GM12878 (cell line): ENCODE data around the gene AVP. TPM values are rescaled to one million over a fixed set of nuclear protein-coding genes. Genes with fewer than 3 reads are reported as not detected.

Experiments used
- ATAC-seq: fragments of 200-7000 bp; cut with Tn5 transposase; 3 replicates; pipeline ENCODE4 v1.9.1; 2020; ENCODE audit warnings: mild to moderate bottlenecking, moderate library complexity
- BruUV-seq: library from RNA; stranded (reverse); fragments of 400-500 nt; replicated peaks from 2 replicates; lab custom pipeline; 2021; lab: Mats Ljungman, UMichigan
- CTCF ChIA-PET: fragments of 300-600 bp; sonication (Branson Sonifier 250); formaldehyde crosslinking; extraction: SDS; loops from one replicate; lab custom pipeline; 2021; ENCODE audit warnings: inconsistent platforms; lab: Yijun Ruan, JAX
- POLR2A ChIA-PET: fragments of 350-600 bp; formaldehyde crosslinking; extraction: SDS; loops from one replicate; lab custom pipeline; 2021; ENCODE audit warnings: inconsistent platforms; lab: Charles Lee
- RAD21 ChIA-PET: fragments of 300-600 bp; sonication (Branson Sonifier 250); formaldehyde crosslinking; loops from one replicate; lab custom pipeline; 2023; ENCODE audit warnings: antibody characterized with exemption; ENCODE audit not compliant: unreplicated experiment; lab: Charles Lee
- SMC1A ChIA-PET: fragments of 300-600 bp; sonication (Branson Sonifier 250); formaldehyde crosslinking; loops from one replicate; lab custom pipeline; 2023; ENCODE audit not compliant: unreplicated experiment, uncharacterized antibody; lab: Charles Lee
- DNase-seq: peaks from one replicate; pipeline ENCODE4 v3.0.0-alpha.2; 2011; ENCODE audit warnings: low read depth, low spot score
- FAIRE-seq: peaks from 3 replicates; lab custom pipeline; 2011; peaks lifted over from hg19 to GRCh38; lab: Jason Lieb, UNC
- H2AFZ ChIP-seq: 2 replicates; pipeline ENCODE4 v1.6.0; 2011; ENCODE audit warnings: low read depth, low read length, control low read depth; ENCODE audit not compliant: control insufficient read depth
- H3K27ac ChIP-seq: 2 replicates; pipeline ENCODE4 v1.5.1; 2011; ENCODE audit warnings: control low read depth; ENCODE audit not compliant: control insufficient read depth, insufficient read depth
- H3K27me3 ChIP-seq, 2 experiments: replicated peaks in 1 of 2; 2 replicates each; pipeline versions ENCODE4 v1.6.0 to v1.6.1; 2011; ENCODE audit warnings: low read length in 1 of 2; ENCODE audit not compliant: control insufficient read depth in 2 of 2, insufficient read depth in 2 of 2
- H3K36me3 ChIP-seq, 2 experiments: 2 replicates each; pipeline ENCODE4 v1.5.1; 2011; ENCODE audit warnings: low read length in 1 of 2; ENCODE audit not compliant: control insufficient read depth in 2 of 2, insufficient read depth in 2 of 2
- H3K4me1 ChIP-seq: 2 replicates; pipeline ENCODE4 v1.6.1; 2011; ENCODE audit warnings: mild to moderate bottlenecking, low read length, moderate library complexity, mixed read lengths; ENCODE audit not compliant: control insufficient read depth, insufficient read depth
- H3K4me2 ChIP-seq: 2 replicates; pipeline ENCODE4 v1.6.0; 2011; ENCODE audit warnings: control low read depth; ENCODE audit not compliant: control insufficient read depth, insufficient read depth
- H3K4me3 ChIP-seq: fragments of 200-600 bp; sonication (generic); 2 replicates; pipeline ENCODE4 v1.5.1; 2016
- H3K79me2 ChIP-seq: 2 replicates; pipeline ENCODE4 v1.6.0; 2011; ENCODE audit warnings: low read length; ENCODE audit not compliant: control insufficient read depth, insufficient read depth
- H3K9ac ChIP-seq: 2 replicates; pipeline ENCODE4 v1.8.0; 2011; ENCODE audit warnings: low read length, control low read depth, mixed read lengths; ENCODE audit not compliant: control insufficient read depth, insufficient read depth
- H3K9me3 ChIP-seq: replicated peaks from 3 replicates; pipeline ENCODE4 v1.5.1; 2011; ENCODE audit warnings: mild to moderate bottlenecking, low read length; ENCODE audit not compliant: control insufficient read depth, insufficient read depth
- H4K20me1 ChIP-seq: 2 replicates; pipeline ENCODE4 v1.6.0; 2011; ENCODE audit not compliant: control insufficient read depth, insufficient read depth
- ASH2L ChIP-seq: fragments of 300-600, 200-600 bp; sonication (generic); IDR thresholded peaks from 2 replicates; pipeline ENCODE4 v1.6.1; 2017; ENCODE audit warnings: low read depth, mild to moderate bottlenecking, borderline replicate concordance
- CBFB ChIP-seq: IDR thresholded peaks from 2 replicates; pipeline ENCODE4 v1.6.1; 2016; ENCODE audit warnings: antibody characterized with exemption, low read depth
- CBX5 ChIP-seq: sonication (generic); IDR thresholded peaks from 2 replicates; pipeline ENCODE4 v1.6.1; 2016; ENCODE audit warnings: low read depth, moderate library complexity, mild to moderate bottlenecking, inconsistent platforms
- EGR1 ChIP-seq, 2 experiments: IDR thresholded peaks; 1 replicate in 1 of 2; 2 replicates in 1 of 2; pipeline ENCODE4 v1.6.1; 2011 to 2012; ENCODE audit warnings: low read depth in 2 of 2, low read length in 2 of 2, borderline replicate concordance in 1 of 2, mild to moderate bottlenecking in 1 of 2, moderate library complexity in 1 of 2
- FOXM1 ChIP-seq: IDR thresholded peaks from 2 replicates; pipeline ENCODE4 v1.6.1; 2012; ENCODE audit warnings: low read depth, mild to moderate bottlenecking, inconsistent platforms, low read length, moderate library complexity
- IKZF2 ChIP-seq, 2 experiments: fragments of 450-650 bp; IDR thresholded peaks; 2 replicates each; pipeline ENCODE4 v1.6.1; 2017; ENCODE audit warnings: mild to moderate bottlenecking in 2 of 2, moderate library complexity in 2 of 2
- LARP7 ChIP-seq: fragments of 450-650 bp; IDR thresholded peaks from 2 replicates; pipeline ENCODE4 v1.6.1; 2017; ENCODE audit warnings: mild to moderate bottlenecking
- POLR2A ChIP-seq: IDR thresholded peaks from 2 replicates; pipeline ENCODE4 v1.6.1; 2011; ENCODE audit warnings: low read depth, mild to moderate bottlenecking, low read length
- SMAD5 ChIP-seq: IDR thresholded peaks from 2 replicates; pipeline ENCODE4 v1.6.1; 2016; ENCODE audit warnings: antibody characterized with exemption, low read depth
- SREBF2 ChIP-seq: IDR thresholded peaks from 2 replicates; pipeline ENCODE4 v1.6.1; 2012; ENCODE audit warnings: mild to moderate bottlenecking, low read length
- TCF12 ChIP-seq: IDR thresholded peaks from 2 replicates; pipeline ENCODE4 v1.6.1; 2011; ENCODE audit warnings: low read depth, mild to moderate bottlenecking, low read length
- ZBED1 ChIP-seq: IDR thresholded peaks from 2 replicates; pipeline ENCODE4 v1.6.1; 2016; ENCODE audit warnings: borderline replicate concordance
- ZSCAN29 ChIP-seq: fragments of 450-650 bp; IDR thresholded peaks from 2 replicates; pipeline ENCODE4 v1.6.1; 2017; ENCODE audit warnings: mild to moderate bottlenecking, moderate library complexity
- WGBS: methylation state at CpG from one replicate; pipeline ENCODE4 v1.1.6; 2016; ENCODE audit warnings: low lambda C conversion rate; ENCODE audit not compliant: insufficient replicate concordance, insufficient coverage; ENCODE audit errors: missing lambda C conversion rate; 5-methylcytosine and 5-hydroxymethylcytosine counted together
- in situ Hi-C: fragments of 300-500 bp; cut with MboI; formaldehyde crosslinking; loops from 9 replicates; pipeline ENCODE4 v1.14.3; 2018; ENCODE audit warnings: mixed read lengths
- intact Hi-C: fragments of 100-400 bp; cut with micrococcal nuclease; formaldehyde crosslinking; loops from one replicate; pipeline ENCODE4 v1.14.2; 2022; ENCODE audit not compliant: unreplicated experiment
- polyA plus RNA-seq, 11 experiments: library from polyadenylated mRNA; depleted of rRNA in 4 of 11; unstranded in 6 of 11; stranded (reverse) in 5 of 11; fragments of >200 nt; fragmentation: Nextera tagmentation in 4 of 11; fragmentation: Illumina TruSeq in 1 of 11; extraction: Ambion mirVana in 4 of 11; extraction: Trizol in 1 of 11; gene quantifications; 1 replicate in 1 of 11; 2 replicates in 10 of 11; pipeline versions ENCODE4 v1.2.1 to v1.2.3, GENCODE V29; 2011 to 2016; ENCODE audit warnings: inconsistent platforms in 2 of 11, missing spikeins in 2 of 11, low read depth in 1 of 11
- total RNA-seq, 4 experiments: library from RNA; depleted of rRNA in 3 of 4; stranded (reverse); fragments of >200 nt in 3 of 4; fragmentation: Illumina TruSeq in 1 of 4; extraction: Trizol in 1 of 4; gene quantifications; 2 replicates each; pipeline versions ENCODE4 v1.2.1 to v1.2.3, GENCODE V29; 2013 to 2021
- TF ChIP-seq, protein P1 (sequence below): fragments of 450-650 bp; IDR thresholded peaks from 2 replicates; pipeline ENCODE4 v1.6.1; 2017; ENCODE audit warnings: low read depth, mild to moderate bottlenecking, moderate library complexity
- TF ChIP-seq, protein P2 (sequence below): IDR thresholded peaks from 2 replicates; pipeline ENCODE4 v1.6.1; 2011; ENCODE audit warnings: low read depth, mild to moderate bottlenecking, low read length, moderate library complexity, borderline replicate concordance; ENCODE audit errors: extremely low read depth

The AVP gene
- total and polyA plus RNA-seq, 10 of the 15 experiments (the other 5 are each of a cell fraction or from before 2014, with no cell fraction given), result not detected

DNA sequence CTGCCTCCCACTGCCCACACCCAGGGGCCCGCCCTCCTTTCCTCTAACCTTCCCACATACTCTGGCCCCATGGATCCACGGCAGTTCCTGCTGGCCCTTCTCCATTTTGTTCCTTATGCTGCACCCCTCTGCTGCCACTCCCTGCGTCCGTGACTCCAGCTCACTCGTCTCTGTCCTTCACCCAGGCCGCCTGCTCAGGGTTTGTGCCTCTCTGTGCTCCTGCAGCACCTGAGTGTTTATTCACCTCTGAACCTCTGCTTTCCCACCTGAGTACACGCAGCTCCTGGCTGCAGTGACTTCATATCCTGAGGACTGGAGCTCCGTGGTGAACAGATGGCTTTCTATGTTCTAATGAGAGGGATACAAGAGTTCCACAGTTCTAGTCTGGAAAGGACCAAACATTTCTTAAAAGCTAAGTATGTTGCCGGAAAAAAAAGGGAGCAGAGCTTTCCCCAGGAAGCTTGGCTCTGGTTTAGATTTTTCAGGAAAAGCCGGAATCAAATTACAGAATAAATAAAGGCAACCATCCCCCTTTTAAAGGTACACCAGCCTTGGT is 42.6 kb downstream of the AVP start:
- Histone ChIP-seq H3K27me3 (no peaks in the 10 kb centered on the region), H4K20me1 (no peaks in the 10 kb centered on the region; the same call in 1 of the 2 replicates), H3K9ac (no peak overlapping the region), H3K36me3 (peaks cover 8 to 11% of the 10 kb centered on the region in 2 experiments; a peak in 3 of 4 replicates), H3K9me3 (no peaks in the 10 kb centered on the region), H3K4me1 (no peaks in the 10 kb centered on the region; the same call in 1 of the 2 replicates), H3K79me2 (peaks cover 8% of the 10 kb centered on the region), H3K27ac (no peak overlapping the region), H2AFZ (no peak overlapping the region), H3K4me2 (no peak overlapping the region), H3K4me3 (no peak overlapping the region)
- no peak for DNase-seq
- SMC1A ChIA-PET, result interaction anchor here (0.6 kb wide), 1 partner anchor 790 kb away, joined by 3 read pairs; no protein-coding TSS in a partner anchor
- RAD21 ChIA-PET, result no interaction called here
- intact Hi-C loops (loop anchor here (10.0 kb wide), 1 partner anchor 163 kb away; the partner anchor contains the start of genes DDRGK1 and ITPA), in situ Hi-C loops (no loop called here)
- CTCF ChIA-PET, result no interaction called here
- no peak for FAIRE-seq
- TF ChIP-seq, protein P1, sequence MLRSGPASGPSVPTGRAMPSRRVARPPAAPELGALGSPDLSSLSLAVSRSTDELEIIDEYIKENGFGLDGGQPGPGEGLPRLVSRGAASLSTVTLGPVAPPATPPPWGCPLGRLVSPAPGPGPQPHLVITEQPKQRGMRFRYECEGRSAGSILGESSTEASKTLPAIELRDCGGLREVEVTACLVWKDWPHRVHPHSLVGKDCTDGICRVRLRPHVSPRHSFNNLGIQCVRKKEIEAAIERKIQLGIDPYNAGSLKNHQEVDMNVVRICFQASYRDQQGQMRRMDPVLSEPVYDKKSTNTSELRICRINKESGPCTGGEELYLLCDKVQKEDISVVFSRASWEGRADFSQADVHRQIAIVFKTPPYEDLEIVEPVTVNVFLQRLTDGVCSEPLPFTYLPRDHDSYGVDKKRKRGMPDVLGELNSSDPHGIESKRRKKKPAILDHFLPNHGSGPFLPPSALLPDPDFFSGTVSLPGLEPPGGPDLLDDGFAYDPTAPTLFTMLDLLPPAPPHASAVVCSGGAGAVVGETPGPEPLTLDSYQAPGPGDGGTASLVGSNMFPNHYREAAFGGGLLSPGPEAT, result no peak
- TF ChIP-seq POLR2A, result 0 out of 2 replicates have a peak, but pooled peaks have one; percentile 10
- WGBS, result 95% methylated on average over 10 of the region's 10 CpGs
- no TSS peak for BruUV-seq
- POLR2A ChIA-PET, result no interaction called here
- ATAC-seq, result no peak

DNA sequence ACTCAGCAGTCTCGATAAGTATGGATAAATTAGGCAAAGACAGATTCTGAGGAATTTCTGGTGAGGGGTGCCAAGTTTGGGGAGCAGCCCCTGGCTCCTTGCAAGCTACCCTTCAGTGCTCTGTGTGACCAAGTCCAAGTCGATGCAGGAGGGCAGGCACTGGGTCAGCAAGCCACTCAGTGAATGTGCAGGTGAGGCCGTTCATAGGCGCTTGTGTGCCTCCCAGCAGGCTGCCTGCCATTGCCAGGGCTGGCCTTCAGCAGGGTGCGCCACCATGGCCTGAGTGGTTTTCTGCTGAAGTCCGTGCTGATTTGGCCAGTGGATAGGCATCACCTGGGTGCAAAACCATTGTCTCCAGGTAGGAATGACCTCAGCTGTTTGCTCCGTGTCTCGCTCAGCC is 44.4 kb downstream of the AVP start:
- Histone ChIP-seq H3K9ac (no peak overlapping the region), H3K27me3 (no peaks in the 10 kb centered on the region), H3K4me3 (no peak overlapping the region), H3K27ac (no peak overlapping the region), H3K4me2 (no peak overlapping the region), H4K20me1 (no peaks in the 10 kb centered on the region; the same call in 1 of the 2 replicates), H3K4me1 (no peaks in the 10 kb centered on the region; the same call in 1 of the 2 replicates), H3K79me2 (no peaks in the 10 kb centered on the region), H3K9me3 (no peaks in the 10 kb centered on the region), H2AFZ (no peak overlapping the region), H3K36me3 (peaks cover 15 to 21% of the 10 kb centered on the region in 2 experiments; a peak in 3 of 4 replicates)
- no peak for DNase-seq
- ChIA-PET SMC1A (no interaction called here), CTCF (interaction anchor here (0.7 kb wide), 1 partner anchor 14 kb away, joined by 3 read pairs; no protein-coding TSS in a partner anchor), RAD21 (no interaction called here), POLR2A (no interaction called here)
- FAIRE-seq, result no peak
- ATAC-seq, result no peak
- in situ Hi-C loops (no loop called here), intact Hi-C loops (loop anchor here (10.0 kb wide), 1 partner anchor 165 kb away; the partner anchor contains the start of genes DDRGK1 and ITPA)
- WGBS, result 97% methylated on average over 8 of the region's 8 CpGs
- BruUV-seq, result no TSS peak
- TF ChIP-seq TCF12 (no peak), FOXM1 (no peak), ZBED1 (no peak), SMAD5 (no peak), EGR1 (IDR thresholded peaks at IDR 0.05; ENCODE audit: borderline replicate concordance in 1 of 2, low read depth in 2 of 2, low read length in 2 of 2) (no peak), CBFB (no peak), IKZF2 (IDR thresholded peaks at IDR 0.05) (no peak), SREBF2 (no peak), LARP7 (no peak), CBX5 (no peak), ZSCAN29 (no peak), ASH2L (no peak)
- TF ChIP-seq, protein P2, sequence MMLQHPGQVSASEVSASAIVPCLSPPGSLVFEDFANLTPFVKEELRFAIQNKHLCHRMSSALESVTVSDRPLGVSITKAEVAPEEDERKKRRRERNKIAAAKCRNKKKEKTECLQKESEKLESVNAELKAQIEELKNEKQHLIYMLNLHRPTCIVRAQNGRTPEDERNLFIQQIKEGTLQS, result no peak
